H9 (cell line): Measurements from ENCODE around the gene ADAMTSL2. TPM values are rescaled to one million over a fixed set of nuclear protein-coding genes. Genes with fewer than 3 reads are reported as not detected.

Experiments
- DNase-seq: peaks from one replicate; pipeline ENCODE4 v3.0.0-alpha.2; 2017
- H2AFZ ChIP-seq: one replicate; pipeline ENCODE4 v1.6.1; 2013; ENCODE audit warnings: mild to moderate bottlenecking, low read length, control low read depth, moderate library complexity
- H2AK5ac ChIP-seq: 2 replicates; pipeline ENCODE4 v1.6.1; 2013; ENCODE audit warnings: low read length, control low read depth, mixed read lengths; ENCODE audit not compliant: insufficient read length
- H2BK120ac ChIP-seq: one replicate; pipeline ENCODE4 v1.6.1; 2013; ENCODE audit warnings: low read depth, mild to moderate bottlenecking, low read length, control low read depth, inconsistent platforms; ENCODE audit not compliant: poor library complexity, severe bottlenecking
- H2BK12ac ChIP-seq: 2 replicates; pipeline ENCODE4 v1.6.1; 2013; ENCODE audit warnings: low read length, control low read depth, mixed read lengths, low read depth; ENCODE audit not compliant: insufficient read length
- H2BK15ac ChIP-seq: 2 replicates; pipeline ENCODE4 v1.6.1; 2013; ENCODE audit warnings: low read depth, low read length, control low read depth
- H2BK20ac ChIP-seq: one replicate; pipeline ENCODE4 v1.6.1; 2013; ENCODE audit warnings: low read depth, mild to moderate bottlenecking, low read length, control low read depth, inconsistent platforms; ENCODE audit not compliant: poor library complexity, severe bottlenecking
- H2BK5ac ChIP-seq: 2 replicates; pipeline ENCODE4 v1.6.1; 2013; ENCODE audit warnings: low read length, control low read depth, mixed read lengths; ENCODE audit not compliant: insufficient read length
- H3K14ac ChIP-seq: 2 replicates; pipeline ENCODE4 v1.6.1; 2013; ENCODE audit warnings: low read length, control low read depth; ENCODE audit not compliant: insufficient read depth
- H3K18ac ChIP-seq: 2 replicates; pipeline ENCODE4 v1.6.1; 2013; ENCODE audit warnings: low read depth, mild to moderate bottlenecking, mixed read lengths, low read length, control low read depth; ENCODE audit not compliant: insufficient read length
- H3K23ac ChIP-seq: 2 replicates; pipeline ENCODE4 v1.6.1; 2013; ENCODE audit warnings: low read length, control low read depth, mixed read lengths, low read depth; ENCODE audit not compliant: insufficient read length
- H3K23me2 ChIP-seq: 2 replicates; pipeline ENCODE4 v1.6.1; 2013; ENCODE audit warnings: low read depth, mild to moderate bottlenecking, mixed read lengths, low read length, control low read depth; ENCODE audit not compliant: insufficient read length, poor library complexity, severe bottlenecking
- H3K27ac ChIP-seq: 2 replicates; pipeline ENCODE4 v1.5.1; 2013; ENCODE audit warnings: low read length, control low read depth, mixed read lengths, low read depth; ENCODE audit not compliant: insufficient read length
- H3K27me3 ChIP-seq: 2 replicates; pipeline ENCODE4 v1.6.1; 2013; ENCODE audit warnings: low read length, control low read depth, inconsistent platforms; ENCODE audit not compliant: insufficient read depth
- H3K4ac ChIP-seq: 2 replicates; pipeline ENCODE4 v1.6.1; 2013; ENCODE audit warnings: low read depth, mild to moderate bottlenecking, control low read depth, inconsistent platforms, low read length, moderate library complexity
- H3K4me1 ChIP-seq: 2 replicates; pipeline ENCODE4 v1.6.1; 2013; ENCODE audit warnings: low read length, control low read depth, inconsistent platforms; ENCODE audit not compliant: insufficient read depth
- H3K4me2 ChIP-seq: 2 replicates; pipeline ENCODE4 v1.6.1; 2013; ENCODE audit warnings: low read length, control low read depth, mixed read lengths; ENCODE audit not compliant: insufficient read length, insufficient read depth
- H3K56ac ChIP-seq: 2 replicates; pipeline ENCODE4 v1.6.1; 2013; ENCODE audit warnings: low read depth, mild to moderate bottlenecking, mixed read lengths, low read length, control low read depth; ENCODE audit not compliant: insufficient read length
- H3K79me1 ChIP-seq: 2 replicates; pipeline ENCODE4 v1.6.1; 2013; ENCODE audit warnings: low read depth, mild to moderate bottlenecking, moderate library complexity, low read length, control low read depth, inconsistent platforms; ENCODE audit not compliant: insufficient read depth, poor library complexity, severe bottlenecking
- H3K79me2 ChIP-seq: 2 replicates; pipeline ENCODE4 v1.6.1; 2013; ENCODE audit warnings: low read length, control low read depth, inconsistent platforms; ENCODE audit not compliant: insufficient read depth
- H3K9ac ChIP-seq: 2 replicates; pipeline ENCODE4 v1.6.1; 2013; ENCODE audit warnings: low read length, control low read depth, mixed read lengths; ENCODE audit not compliant: insufficient read length; ENCODE audit errors: extremely low read depth
- H3K9me3 ChIP-seq: one replicate; pipeline ENCODE4 v1.6.1; 2013; ENCODE audit warnings: low read depth, low read length, inconsistent platforms; ENCODE audit not compliant: control insufficient read depth
- H3T11ph ChIP-seq: one replicate; pipeline ENCODE4 v1.6.1; 2013; ENCODE audit warnings: mild to moderate bottlenecking, low read length, control low read depth, inconsistent platforms
- H4K20me1 ChIP-seq: one replicate; pipeline ENCODE4 v1.6.1; 2013; ENCODE audit not compliant: control insufficient read depth, insufficient read length, insufficient read depth
- H4K5ac ChIP-seq: 2 replicates; pipeline ENCODE4 v1.6.1; 2013; ENCODE audit warnings: low read depth, mild to moderate bottlenecking, mixed read lengths, low read length, control low read depth; ENCODE audit not compliant: insufficient read length
- H4K8ac ChIP-seq: replicated peaks from 2 replicates; pipeline ENCODE4 v1.6.1; 2013; ENCODE audit warnings: low read length, control low read depth, mixed read lengths, low read depth; ENCODE audit not compliant: insufficient read length
- H4K91ac ChIP-seq: 2 replicates; pipeline ENCODE4 v1.6.1; 2013; ENCODE audit warnings: low read depth, mild to moderate bottlenecking, moderate library complexity, mixed read lengths, low read length, control low read depth; ENCODE audit not compliant: insufficient read length
- H3K27ac Mint-ChIP-seq, 3 experiments: 2 replicates in 2 of 3; 3 replicates in 1 of 3; pipeline ENCODE4 v1.8.0; 2020 to 2021; ENCODE audit warnings: mixed read lengths in 3 of 3, mild to moderate bottlenecking in 1 of 3, moderate library complexity in 1 of 3
- H3K27me3 Mint-ChIP-seq: 2 replicates; pipeline ENCODE4 v1.8.0; 2021; ENCODE audit warnings: low read depth, mild to moderate bottlenecking, moderate library complexity, mixed read lengths
- H3K36me3 Mint-ChIP-seq, 3 experiments: 2 replicates in 2 of 3; 3 replicates in 1 of 3; pipeline ENCODE4 v1.8.0; 2020 to 2021; ENCODE audit warnings: low read depth in 3 of 3, mixed read lengths in 3 of 3; ENCODE audit not compliant: insufficient read depth in 1 of 3
- H3K4me1 Mint-ChIP-seq, 2 experiments: 2 replicates each; pipeline ENCODE4 v1.8.0; 2020; ENCODE audit warnings: mixed read lengths in 2 of 2
- H3K4me3 Mint-ChIP-seq, 2 experiments: 2 replicates in 1 of 2; 3 replicates in 1 of 2; pipeline ENCODE4 v1.8.0; 2020 to 2021; ENCODE audit warnings: mild to moderate bottlenecking in 2 of 2, mixed read lengths in 2 of 2, moderate library complexity in 1 of 2
- H3K9me3 Mint-ChIP-seq, 2 experiments: 2 replicates in 1 of 2; 3 replicates in 1 of 2; pipeline ENCODE4 v1.8.0; 2020; ENCODE audit warnings: mild to moderate bottlenecking in 2 of 2, mixed read lengths in 2 of 2, moderate library complexity in 1 of 2
- CTCF ChIP-seq: fragments of 200-600 bp; sonication (generic); conservative IDR thresholded peaks from 3 replicates; pipeline ENCODE4 v1.8.0; 2021; ENCODE audit warnings: antibody characterized with exemption, mild to moderate bottlenecking
- WGBS: extraction: QIAGEN DNeasy Blood & Tissue Kit; methylation state at CpG from one replicate; pipeline ENCODE4 v1.1.7; 2013; ENCODE audit warnings: missing lambda C conversion rate, low lambda C conversion rate, mixed read lengths; ENCODE audit not compliant: insufficient read length; ENCODE audit errors: extremely low coverage; 5-methylcytosine and 5-hydroxymethylcytosine counted together
- total RNA-seq: library from RNA; stranded (reverse); gene quantifications from 2 replicates; pipeline ENCODE4 v1.2.1, GENCODE V29; 2021

ADAMTSL2 gene
- total RNA-seq, 1 experiment from 2014 or later = 0.61 TPM

- Histone ChIP-seq H4K20me1 (no peaks in the 10 kb centered on the region), H3K56ac (no peak overlapping the region), H3K18ac (no peak overlapping the region), H2BK5ac (no peak overlapping the region), H3K23ac (no peak overlapping the region), H3K9ac (no peak overlapping the region), H4K8ac (no peak overlapping the region), H3K4me1 (no peaks in the 10 kb centered on the region; the same call in 1 of the 2 replicates), H3K79me2 (no peaks in the 10 kb centered on the region), H3K4me2 (no peak overlapping the region), H2BK20ac (no peak overlapping the region), H2BK120ac (no peak overlapping the region), H3K79me1 (no peaks in the 10 kb centered on the region), H3K14ac (no peak overlapping the region), H3K23me2 (no peaks in the 10 kb centered on the region), H2BK15ac (no peak overlapping the region), H3K9me3 (no peaks in the 10 kb centered on the region), H4K5ac (no peak overlapping the region), H2AFZ (no peak overlapping the region), H3K27ac (no peak overlapping the region), H2BK12ac (no peak overlapping the region), H3K4ac (no peak overlapping the region), H3T11ph (no peak overlapping the region), H2AK5ac (no peak overlapping the region), H3K27me3 (no peaks in the 10 kb centered on the region), H4K91ac (no peak overlapping the region)
- TF ChIP-seq CTCF = no peak
- no CpG with 5 or more reads among the region's 14 CpGs for WGBS
- no peak overlapping the region for H3K27ac Mint-ChIP-seq
- H3K4me1 Mint-ChIP-seq = peaks cover 7 to 21% of the 10 kb centered on the region in 2 experiments
- DNase-seq = no peak
- no peak overlapping the region for H3K4me3 Mint-ChIP-seq
- H3K9me3 Mint-ChIP-seq = no peaks in the 10 kb centered on the region
- H3K27me3 Mint-ChIP-seq = peaks cover 11% of the 10 kb centered on the region
- no peaks in the 10 kb centered on the region for H3K36me3 Mint-ChIP-seq
These were observed 31.9 kb downstream of the ADAMTSL2 start for GRCh38 chr9:133566382-133566781.
